HG03280 (cell line): ENCODE results near the gene IGFBP1.
"Not testable (repeated sequence)": the region's sequence is repeated elsewhere in the genome, so short reads cannot be mapped to it uniquely, and the experiment has no call there.

Source experiments
- ATAC-seq: cut with Tn5 transposase; IDR thresholded peaks from one replicate; pipeline ENCODE4 v1.9.1; 2021; ENCODE audit warnings: mild to moderate bottlenecking, moderate library complexity; ENCODE audit not compliant: unreplicated experiment

The IGFBP1 gene

GRCh38 chr7:45930967-45931366 lies 42.7 kb downstream of the IGFBP1 start:
- ATAC-seq: no peak

GRCh38 chr7:45937301-45937700 lies 49.0 kb downstream of the IGFBP1 start:
- no peak for ATAC-seq

- ATAC-seq: no peak
Measured at GRCh38 chr7:45937862-45938261, 49.6 kb downstream of the IGFBP1 start.

- ATAC-seq: no peak
Measured at GRCh38 chr7:45938626-45939302, 50.5 kb downstream of the IGFBP1 start.

- ATAC-seq: no peak
Measured at GRCh38 chr7:45939574-45939973, 51.3 kb downstream of the IGFBP1 start.

- ATAC-seq: not testable (repeated sequence)
Measured at GRCh38 chr7:45940237-45940781, 52.0 kb downstream of the IGFBP1 start.

- no peak for ATAC-seq
Measured at GRCh38 chr7:45940939-45941338, 52.7 kb downstream of the IGFBP1 start.
